ENCODE data around the gene TRAF7. TPM values are rescaled to one million over a fixed set of nuclear protein-coding genes. Genes with fewer than 3 reads are reported as not detected.

Gene TRAF7
- total and polyA plus RNA-seq, 2 of the 13 experiments (the other 11 are each of a cell fraction or from before 2014, with no cell fraction given), result 47.9 to 65.6 TPM

- no peak for TF ChIP-seq MLXIP (CRISPR knock-in tag; IDR thresholded peaks at IDR 0.05; ENCODE audit: borderline replicate concordance)
- TF ChIP-seq ZBTB26 (CRISPR knock-in tag; IDR thresholded peaks at IDR 0.05; ENCODE audit: borderline replicate concordance), result no peak
- peak; percentile 100 for TF ChIP-seq DR1 (CRISPR knock-in tag; IDR thresholded peaks at IDR 0.05)
- TF ChIP-seq ELF3 (CRISPR knock-in tag; IDR thresholded peaks at IDR 0.05), result peak; percentile 53
- no peak for TF ChIP-seq HOMEZ (CRISPR knock-in tag; IDR thresholded peaks at IDR 0.05; ENCODE audit: low read depth)
- TF ChIP-seq ZNF550 (CRISPR knock-in tag; IDR thresholded peaks at IDR 0.05; ENCODE audit: borderline replicate concordance), result no peak
- no peak for TF ChIP-seq ZNF207 (IDR thresholded peaks at IDR 0.05; ENCODE audit: borderline replicate concordance)
- TF ChIP-seq IRF1 (CRISPR knock-in tag; IDR thresholded peaks at IDR 0.05; ENCODE audit: low read depth), result no peak
- no peak for TF ChIP-seq ZFAT (CRISPR knock-in tag; conservative IDR thresholded peaks at IDR 0.05)
- TF ChIP-seq BCL3 (CRISPR knock-in tag; IDR thresholded peaks at IDR 0.05), result peak; percentile 65; the same call in 1 of the 2 replicates
- TF ChIP-seq ZNF180 (CRISPR knock-in tag; IDR thresholded peaks at IDR 0.05; ENCODE audit: borderline replicate concordance, low read depth), result no peak
- TF ChIP-seq ZNF792 (CRISPR knock-in tag; IDR thresholded peaks at IDR 0.05), result peak; percentile 62; the same call in 1 of the 2 replicates
- TF ChIP-seq ZNF432 (CRISPR knock-in tag; IDR thresholded peaks at IDR 0.05; ENCODE audit: borderline replicate concordance), result no peak
- TF ChIP-seq SNRNP70 (IDR thresholded peaks at IDR 0.05; ENCODE audit: low read depth, low read length), result no peak
- TF ChIP-seq ZNF605 (CRISPR knock-in tag; IDR thresholded peaks at IDR 0.05), result peak; percentile 86; the same call in 1 of the 2 replicates
- peak; percentile 71; the same call in 1 of the 2 replicates for TF ChIP-seq SALL2 (CRISPR knock-in tag; IDR thresholded peaks at IDR 0.05)
- TF ChIP-seq SOX13 (IDR thresholded peaks at IDR 0.05), result no peak
- 0 out of 4 replicates have a peak, but pooled peaks of 1 of the 2 experiments have one; percentile 10 for TF ChIP-seq SOX13 (CRISPR knock-in tag; conservative IDR thresholded peaks at IDR 0.05 in 1 of 2, IDR thresholded peaks at IDR 0.05 in 1 of 2)
These were observed at the start of gene TRAF7 (continued) for GRCh38 chr16:2155091-2155950.
